Measurements from ENCODE around the gene PSAPL1.

DNA sequence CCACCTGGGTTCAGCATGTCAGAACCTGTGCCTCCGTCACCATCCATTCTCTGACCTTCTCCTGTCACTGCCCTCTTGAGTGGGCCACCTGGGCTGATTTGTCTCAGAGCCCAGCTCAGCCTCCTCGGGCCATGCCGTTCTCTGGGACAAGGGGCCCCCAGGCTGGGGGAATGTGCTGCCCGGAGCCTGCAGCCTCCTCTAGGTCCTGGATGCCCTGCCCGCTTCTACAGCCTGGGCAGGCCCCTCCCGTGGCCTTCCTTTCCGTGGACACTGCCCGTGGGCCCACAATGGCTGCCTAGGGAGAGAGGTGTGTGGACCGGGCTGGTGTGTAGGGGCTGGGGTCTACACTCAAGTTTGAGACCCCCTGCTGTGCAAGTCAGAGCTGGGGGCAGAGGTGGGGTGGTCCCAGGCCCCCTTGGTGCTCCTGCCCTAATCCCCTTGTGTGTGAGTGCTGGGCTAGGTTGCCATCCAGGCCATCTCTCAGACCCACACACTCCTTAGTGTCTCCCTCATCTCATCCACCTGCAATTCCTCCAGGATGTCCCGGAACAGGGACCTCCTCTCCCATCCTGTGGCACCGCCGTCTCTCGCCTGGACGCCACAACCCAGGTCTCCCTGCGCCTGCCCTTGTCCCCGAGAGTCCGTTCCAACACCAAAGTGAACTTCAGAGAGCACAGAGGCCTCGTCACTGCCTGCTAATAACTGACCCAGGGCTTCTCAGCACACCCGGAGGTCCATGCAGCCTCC is 12.4 kb downstream of the PSAPL1 start:
- TF ChIP-seq, protein P1, sequence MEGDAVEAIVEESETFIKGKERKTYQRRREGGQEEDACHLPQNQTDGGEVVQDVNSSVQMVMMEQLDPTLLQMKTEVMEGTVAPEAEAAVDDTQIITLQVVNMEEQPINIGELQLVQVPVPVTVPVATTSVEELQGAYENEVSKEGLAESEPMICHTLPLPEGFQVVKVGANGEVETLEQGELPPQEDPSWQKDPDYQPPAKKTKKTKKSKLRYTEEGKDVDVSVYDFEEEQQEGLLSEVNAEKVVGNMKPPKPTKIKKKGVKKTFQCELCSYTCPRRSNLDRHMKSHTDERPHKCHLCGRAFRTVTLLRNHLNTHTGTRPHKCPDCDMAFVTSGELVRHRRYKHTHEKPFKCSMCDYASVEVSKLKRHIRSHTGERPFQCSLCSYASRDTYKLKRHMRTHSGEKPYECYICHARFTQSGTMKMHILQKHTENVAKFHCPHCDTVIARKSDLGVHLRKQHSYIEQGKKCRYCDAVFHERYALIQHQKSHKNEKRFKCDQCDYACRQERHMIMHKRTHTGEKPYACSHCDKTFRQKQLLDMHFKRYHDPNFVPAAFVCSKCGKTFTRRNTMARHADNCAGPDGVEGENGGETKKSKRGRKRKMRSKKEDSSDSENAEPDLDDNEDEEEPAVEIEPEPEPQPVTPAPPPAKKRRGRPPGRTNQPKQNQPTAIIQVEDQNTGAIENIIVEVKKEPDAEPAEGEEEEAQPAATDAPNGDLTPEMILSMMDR (IDR thresholded peaks at IDR 0.05) = no peak
- TF ChIP-seq ZFX (IDR thresholded peaks at IDR 0.05; ENCODE audit: borderline replicate concordance) = no peak

Data from 22Rv1 (cell line).